MM.1S (cell line): ENCODE measurements around the gene FOXP1.

Experiments
- EZH2 ChIP-seq: fragments of 300-600 bp; sonication (generic); optimal IDR thresholded peaks from 2 replicates; pipeline ENCODE3; 2017; ENCODE audit warnings: low read depth, mild to moderate bottlenecking, antibody characterized with exemption, low read length, mixed read lengths
- EZH2phosphoT487 ChIP-seq: fragments of 300-600 bp; sonication (generic); IDR thresholded peaks from 2 replicates; pipeline ENCODE4 v1.6.1; 2018; ENCODE audit warnings: antibody characterized with exemption, low read length
- TF ChIP-seq, protein P1 (sequence below): fragments of 300-600 bp; sonication (generic); IDR thresholded peaks from 2 replicates; pipeline ENCODE4 v1.5.1; 2016; ENCODE audit warnings: antibody characterized with exemption, low read length, mixed read lengths

DNA sequence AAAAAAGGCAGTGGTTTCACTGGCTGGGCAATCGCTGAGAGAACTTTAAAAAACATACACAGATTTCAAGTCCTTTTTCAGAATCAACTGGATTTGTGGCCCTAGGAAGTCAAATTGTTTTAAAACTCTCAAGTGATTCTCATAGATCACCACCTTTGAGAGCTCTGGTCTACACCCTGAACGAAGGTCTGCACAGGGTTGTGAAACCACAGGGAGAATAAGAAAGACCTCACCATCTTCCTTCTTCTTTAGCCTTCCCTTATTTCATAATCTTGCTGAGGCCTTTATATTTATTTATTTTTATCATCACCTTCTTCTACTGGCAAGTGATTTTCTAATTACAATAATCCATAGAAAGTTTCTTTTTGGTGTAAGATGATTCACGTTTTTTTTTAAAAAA lies 58.1 kb downstream of the FOXP1 start:
- TF ChIP-seq, protein P1, sequence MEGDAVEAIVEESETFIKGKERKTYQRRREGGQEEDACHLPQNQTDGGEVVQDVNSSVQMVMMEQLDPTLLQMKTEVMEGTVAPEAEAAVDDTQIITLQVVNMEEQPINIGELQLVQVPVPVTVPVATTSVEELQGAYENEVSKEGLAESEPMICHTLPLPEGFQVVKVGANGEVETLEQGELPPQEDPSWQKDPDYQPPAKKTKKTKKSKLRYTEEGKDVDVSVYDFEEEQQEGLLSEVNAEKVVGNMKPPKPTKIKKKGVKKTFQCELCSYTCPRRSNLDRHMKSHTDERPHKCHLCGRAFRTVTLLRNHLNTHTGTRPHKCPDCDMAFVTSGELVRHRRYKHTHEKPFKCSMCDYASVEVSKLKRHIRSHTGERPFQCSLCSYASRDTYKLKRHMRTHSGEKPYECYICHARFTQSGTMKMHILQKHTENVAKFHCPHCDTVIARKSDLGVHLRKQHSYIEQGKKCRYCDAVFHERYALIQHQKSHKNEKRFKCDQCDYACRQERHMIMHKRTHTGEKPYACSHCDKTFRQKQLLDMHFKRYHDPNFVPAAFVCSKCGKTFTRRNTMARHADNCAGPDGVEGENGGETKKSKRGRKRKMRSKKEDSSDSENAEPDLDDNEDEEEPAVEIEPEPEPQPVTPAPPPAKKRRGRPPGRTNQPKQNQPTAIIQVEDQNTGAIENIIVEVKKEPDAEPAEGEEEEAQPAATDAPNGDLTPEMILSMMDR = no peak
- TF ChIP-seq EZH2phosphoT487 (no peak), EZH2 (no peak)
